GM06990 (cell line): ENCODE results near the gene GHR.

Experiments
- DNase-seq: peaks from one replicate; pipeline ENCODE4 v3.0.0-alpha.2; 2011; ENCODE audit not compliant: insufficient read length; ENCODE audit errors: extremely low read depth
- H3K27me3 ChIP-seq: replicated peaks from 2 replicates; pipeline ENCODE4 v1.6.0; 2011; ENCODE audit warnings: low read length; ENCODE audit not compliant: control insufficient read depth, insufficient read depth
- H3K36me3 ChIP-seq: 2 replicates; pipeline ENCODE4 v1.5.1; 2011; ENCODE audit warnings: low read length; ENCODE audit not compliant: control insufficient read depth, insufficient read depth
- H3K4me3 ChIP-seq: replicated peaks from 2 replicates; pipeline ENCODE4 v1.5.1; 2011; ENCODE audit warnings: low read depth, mild to moderate bottlenecking, control low read depth, low read length
- CTCF ChIP-seq: IDR thresholded peaks from 2 replicates; pipeline ENCODE4 v1.5.1; 2011; ENCODE audit warnings: low read length, control low read depth, mild to moderate bottlenecking, inconsistent platforms; ENCODE audit not compliant: insufficient read depth, poor library complexity, severe bottlenecking

The GHR gene

GRCh38 chr5:42590566-42590965 is 167.3 kb downstream of the GHR start:
- Histone ChIP-seq H3K27me3 (no peaks in the 10 kb centered on the region), H3K4me3 (no peak overlapping the region)

GRCh38 chr5:42591015-42591414 is 167.8 kb downstream of the GHR start:
- Histone ChIP-seq H3K36me3 (no peaks in the 10 kb centered on the region), H3K27me3 (no peaks in the 10 kb centered on the region), H3K4me3 (no peak overlapping the region)
- TF ChIP-seq CTCF = no peak
- no peak for DNase-seq

More at GRCh38 chr5:42590566-42590965, 167.3 kb downstream of the GHR start:
- TF ChIP-seq CTCF = no peak
- H3K36me3 ChIP-seq = no peaks in the 10 kb centered on the region
- no peak for DNase-seq

GRCh38 chr5:42592401-42593140 is 169.3 kb downstream of the GHR start:
- H3K4me3 ChIP-seq = no peak overlapping the region
- H3K36me3 ChIP-seq = no peaks in the 10 kb centered on the region
- no peak for DNase-seq
- no peak for TF ChIP-seq CTCF
- H3K27me3 ChIP-seq = no peaks in the 10 kb centered on the region

GRCh38 chr5:42593591-42593990 is 170.4 kb downstream of the GHR start:
- no peak for TF ChIP-seq CTCF
- H3K36me3 ChIP-seq = no peaks in the 10 kb centered on the region
- H3K27me3 ChIP-seq = no peaks in the 10 kb centered on the region
- no peak overlapping the region for H3K4me3 ChIP-seq
- no peak for DNase-seq

GRCh38 chr5:42595597-42595996 is 172.4 kb downstream of the GHR start:
- no peak for TF ChIP-seq CTCF
- Histone ChIP-seq H3K36me3 (no peaks in the 10 kb centered on the region), H3K27me3 (no peaks in the 10 kb centered on the region), H3K4me3 (no peak overlapping the region)
- DNase-seq = no peak

GRCh38 chr5:42596817-42597216 is 173.6 kb downstream of the GHR start:
- no peak for DNase-seq
- TF ChIP-seq CTCF = no peak
- Histone ChIP-seq H3K4me3 (no peak overlapping the region), H3K36me3 (no peaks in the 10 kb centered on the region), H3K27me3 (no peaks in the 10 kb centered on the region)
